ENCODE data around the gene BCKDHB. TPM values are rescaled to one million over a fixed set of nuclear protein-coding genes. Genes with fewer than 3 reads are reported as not detected.
A peak's percentile ranks its signal among the peaks of the same experiment; 100 is the strongest.

BCKDHB gene
- total and polyA plus RNA-seq, 2 donors (not counting 3 experiments of a cell fraction or from before 2014, with no cell fraction given): 5.6 to 12.2 TPM

- intact Hi-C loops (cut with micrococcal nuclease): loop anchor here (1.0 to 10.0 kb wide), 7 partner anchors 82 to 1538 kb away; partner anchors contain the start of gene TENT5A
- no peaks in the 10 kb centered on the region for H3K27me3 ChIP-seq (ENCODE audit: control insufficient read depth in 2 of 2, insufficient read depth in 2 of 2, low read length in 2 of 2)
These were observed 108.1 kb downstream of the BCKDHB start for GRCh38 chr6:80214436-80215022.

More at GRCh38 chr6:80214436-80215022, 108.1 kb downstream of the BCKDHB start:
- TF ChIP-seq EZH2 (IDR thresholded peaks at IDR 0.05; ENCODE audit: borderline replicate concordance, low read depth, low read length, severe bottlenecking): no peak
- peak; percentile 55 to 74 for TF ChIP-seq CTCF (IDR thresholded peaks at IDR 0.05; ENCODE audit: extremely low read depth in 1 of 2, insufficient read depth in 1 of 2, low read depth in 1 of 2, low read length in 2 of 2)
- ChIA-PET POLR2A (no interaction called here), CTCF (interaction anchor here (0.7 to 2.1 kb wide), 57 partner anchors 8 to 1826 kb away, joined by 3 to 38 read pairs (median 4); no protein-coding TSS in a partner anchor)
- H2AFZ ChIP-seq (ENCODE audit: low read depth, low read length): no peak overlapping the region
- H3K9me3 ChIP-seq (replicated peaks; ENCODE audit: control insufficient read depth, insufficient read depth, low read length): no peaks in the 10 kb centered on the region
- H3K9me1 ChIP-seq (replicated peaks; ENCODE audit: control insufficient read depth, extremely low read depth, insufficient read depth, low read length): no peaks in the 10 kb centered on the region
- no peak overlapping the region for H3K4me2 ChIP-seq (ENCODE audit: insufficient read depth, low read length)
- no peak overlapping the region for H3K9ac ChIP-seq (replicated peaks; ENCODE audit: extremely low read depth, insufficient read depth, low read length)
- DNase-seq (ENCODE audit: low read depth, low spot score) (peak; percentile 62), FAIRE-seq (peak; percentile 8)
- H3K4me3 ChIP-seq (replicated peaks in 1 of 3; ENCODE audit: insufficient read depth in 1 of 3, low read depth in 1 of 3, low read length in 3 of 3): no peak overlapping the region
- no peaks in the 10 kb centered on the region for H3K4me1 ChIP-seq (ENCODE audit: control insufficient read depth, extremely low read depth, insufficient read depth, low read length)
- H4K20me1 ChIP-seq (replicated peaks; ENCODE audit: control insufficient read depth, extremely low read depth, insufficient read depth, low read length): no peaks in the 10 kb centered on the region
- H3K79me2 ChIP-seq (ENCODE audit: control insufficient read depth, insufficient read depth, low read length): no peaks in the 10 kb centered on the region
- no TSS peak for BruUV-seq (replicated peaks)
- H3K27ac ChIP-seq (ENCODE audit: insufficient read depth, low read depth, low read length): no peak overlapping the region
- no peaks in the 10 kb centered on the region for H3K36me3 ChIP-seq (ENCODE audit: control insufficient read depth in 2 of 2, extremely low read depth in 1 of 2, insufficient read depth in 2 of 2, low read length in 2 of 2)
- dilution Hi-C loops (cut with MboI; ENCODE audit: extremely low pct_ligation_motif_present, low sequenced_read_pairs): no loop called here

Data from endothelial cell of umbilical vein (primary cell).